ENCODE measurements around the gene DRC3.

DRC3 gene

DNA sequence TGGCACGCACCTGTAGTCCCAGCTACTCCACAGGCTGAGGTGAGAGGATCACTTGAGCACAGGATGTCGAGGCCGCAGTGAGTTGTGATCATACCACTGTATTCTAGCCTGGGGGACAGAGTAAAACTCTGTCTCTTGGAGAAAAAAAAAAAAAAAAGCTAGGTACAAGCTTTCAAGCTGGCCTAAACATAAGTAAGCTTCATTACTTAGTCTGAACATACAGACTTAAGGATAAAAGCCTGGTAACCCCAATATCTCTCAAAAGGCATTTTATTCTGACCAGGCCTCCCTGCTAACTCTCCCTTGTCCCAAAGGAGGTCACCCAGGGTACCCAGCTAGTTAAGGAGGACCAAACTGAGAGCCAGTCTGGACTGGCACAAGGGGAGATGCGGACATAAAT lies 46.6 kb upstream of the DRC3 start:
- H3K4me1 ChIP-seq (ENCODE audit: low read length) = peaks cover 7% of the 10 kb centered on the region; the same call in 1 of the 2 replicates
- H3K9ac ChIP-seq (ENCODE audit: low read length) = no peak overlapping the region
- H3K4me3 ChIP-seq (ENCODE audit: low read length) = no peak overlapping the region
- H3K27ac ChIP-seq (ENCODE audit: low read length) = no peak overlapping the region
- no peaks in the 10 kb centered on the region for H3K36me3 ChIP-seq (replicated peaks; ENCODE audit: insufficient read depth, low read length)
- H2AFZ ChIP-seq (ENCODE audit: low read length) = no peak overlapping the region
- H3K79me2 ChIP-seq (ENCODE audit: low read length) = no peaks in the 10 kb centered on the region
- H4K20me1 ChIP-seq (ENCODE audit: insufficient read depth, low read length) = 0 out of 2 replicates have a peak, but pooled peaks cover 6% of the 10 kb centered on the region
- no peaks in the 10 kb centered on the region; the same call in 1 of the 2 replicates for H3F3A ChIP-seq (ENCODE audit: insufficient read depth, low read length)
- no peak for DNase-seq
- TF ChIP-seq, protein P1, sequence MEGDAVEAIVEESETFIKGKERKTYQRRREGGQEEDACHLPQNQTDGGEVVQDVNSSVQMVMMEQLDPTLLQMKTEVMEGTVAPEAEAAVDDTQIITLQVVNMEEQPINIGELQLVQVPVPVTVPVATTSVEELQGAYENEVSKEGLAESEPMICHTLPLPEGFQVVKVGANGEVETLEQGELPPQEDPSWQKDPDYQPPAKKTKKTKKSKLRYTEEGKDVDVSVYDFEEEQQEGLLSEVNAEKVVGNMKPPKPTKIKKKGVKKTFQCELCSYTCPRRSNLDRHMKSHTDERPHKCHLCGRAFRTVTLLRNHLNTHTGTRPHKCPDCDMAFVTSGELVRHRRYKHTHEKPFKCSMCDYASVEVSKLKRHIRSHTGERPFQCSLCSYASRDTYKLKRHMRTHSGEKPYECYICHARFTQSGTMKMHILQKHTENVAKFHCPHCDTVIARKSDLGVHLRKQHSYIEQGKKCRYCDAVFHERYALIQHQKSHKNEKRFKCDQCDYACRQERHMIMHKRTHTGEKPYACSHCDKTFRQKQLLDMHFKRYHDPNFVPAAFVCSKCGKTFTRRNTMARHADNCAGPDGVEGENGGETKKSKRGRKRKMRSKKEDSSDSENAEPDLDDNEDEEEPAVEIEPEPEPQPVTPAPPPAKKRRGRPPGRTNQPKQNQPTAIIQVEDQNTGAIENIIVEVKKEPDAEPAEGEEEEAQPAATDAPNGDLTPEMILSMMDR (IDR thresholded peaks at IDR 0.05; ENCODE audit: low read length) = no peak
- no peak for TF ChIP-seq EZH2phosphoT487 (IDR thresholded peaks at IDR 0.05; ENCODE audit: low read length)
- no peak for TF ChIP-seq EZH2 (optimal IDR thresholded peaks at IDR 0.05; ENCODE audit: low read depth, low read length)
- H3K9me2 ChIP-seq (replicated peaks; ENCODE audit: insufficient read depth, low read length) = no peaks in the 10 kb centered on the region
- no peaks in the 10 kb centered on the region for H3K27me3 ChIP-seq (replicated peaks; ENCODE audit: insufficient read depth, low read length)
- H3K4me2 ChIP-seq (ENCODE audit: low read depth, low read length) = no peak overlapping the region
- H3K9me3 ChIP-seq (replicated peaks; ENCODE audit: insufficient read depth, low read length) = no peaks in the 10 kb centered on the region; the same call in 1 of the 2 replicates

DNA sequence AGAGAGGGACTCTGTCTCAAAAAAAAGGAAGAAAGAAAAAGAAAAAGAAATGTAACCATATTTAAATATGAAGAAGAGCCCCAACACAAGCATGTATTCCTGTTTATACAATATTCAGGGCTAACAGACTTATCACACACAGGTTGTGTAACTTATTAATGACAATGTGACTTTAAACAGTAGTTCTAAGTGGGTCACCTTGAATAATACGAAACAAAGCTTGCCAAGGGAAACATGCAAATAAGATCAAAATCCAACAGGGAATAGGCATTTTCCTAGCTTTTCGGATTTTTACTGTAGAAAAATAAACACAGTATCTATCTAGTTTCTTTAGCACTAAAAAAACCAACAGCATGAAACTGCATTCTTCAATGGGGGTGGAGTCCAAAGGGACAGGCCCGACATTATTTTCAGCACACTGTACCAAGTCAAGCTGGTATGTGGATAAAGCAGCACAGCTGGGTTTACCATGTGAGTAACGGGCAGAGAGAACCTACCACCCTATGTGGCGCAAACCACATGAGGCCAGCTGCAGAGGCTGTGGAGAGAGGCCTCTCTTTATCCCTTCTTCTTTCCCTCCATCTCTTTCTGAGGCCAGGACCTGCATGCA lies 45.7 kb upstream of the DRC3 start:
- H3K4me1 ChIP-seq (ENCODE audit: low read length) = peaks cover 7% of the 10 kb centered on the region; the same call in 1 of the 2 replicates
- 0 out of 2 replicates have a peak, but pooled peaks cover 6% of the 10 kb centered on the region for H4K20me1 ChIP-seq (ENCODE audit: insufficient read depth, low read length)
- H3K9me2 ChIP-seq (replicated peaks; ENCODE audit: insufficient read depth, low read length) = no peaks in the 10 kb centered on the region
- no peak overlapping the region for H3K27ac ChIP-seq (ENCODE audit: low read length)
- TF ChIP-seq, protein P1 (IDR thresholded peaks at IDR 0.05; ENCODE audit: low read length) = no peak
- no peak for TF ChIP-seq EZH2 (optimal IDR thresholded peaks at IDR 0.05; ENCODE audit: low read depth, low read length)
- no peak for TF ChIP-seq EZH2phosphoT487 (IDR thresholded peaks at IDR 0.05; ENCODE audit: low read length)
- no peaks in the 10 kb centered on the region for H3K36me3 ChIP-seq (replicated peaks; ENCODE audit: insufficient read depth, low read length)
- H3F3A ChIP-seq (ENCODE audit: insufficient read depth, low read length) = no peaks in the 10 kb centered on the region; the same call in 1 of the 2 replicates
- no peak overlapping the region for H3K4me2 ChIP-seq (ENCODE audit: low read depth, low read length)
- peak; percentile 7 for DNase-seq
- no peak overlapping the region for H3K9ac ChIP-seq (ENCODE audit: low read length)
- no peaks in the 10 kb centered on the region for H3K27me3 ChIP-seq (replicated peaks; ENCODE audit: insufficient read depth, low read length)
- no peaks in the 10 kb centered on the region for H3K79me2 ChIP-seq (ENCODE audit: low read length)
- no peak overlapping the region for H2AFZ ChIP-seq (ENCODE audit: low read length)
- H3K9me3 ChIP-seq (replicated peaks; ENCODE audit: insufficient read depth, low read length) = no peaks in the 10 kb centered on the region; the same call in 1 of the 2 replicates
- no peak overlapping the region for H3K4me3 ChIP-seq (ENCODE audit: low read length)

DNA sequence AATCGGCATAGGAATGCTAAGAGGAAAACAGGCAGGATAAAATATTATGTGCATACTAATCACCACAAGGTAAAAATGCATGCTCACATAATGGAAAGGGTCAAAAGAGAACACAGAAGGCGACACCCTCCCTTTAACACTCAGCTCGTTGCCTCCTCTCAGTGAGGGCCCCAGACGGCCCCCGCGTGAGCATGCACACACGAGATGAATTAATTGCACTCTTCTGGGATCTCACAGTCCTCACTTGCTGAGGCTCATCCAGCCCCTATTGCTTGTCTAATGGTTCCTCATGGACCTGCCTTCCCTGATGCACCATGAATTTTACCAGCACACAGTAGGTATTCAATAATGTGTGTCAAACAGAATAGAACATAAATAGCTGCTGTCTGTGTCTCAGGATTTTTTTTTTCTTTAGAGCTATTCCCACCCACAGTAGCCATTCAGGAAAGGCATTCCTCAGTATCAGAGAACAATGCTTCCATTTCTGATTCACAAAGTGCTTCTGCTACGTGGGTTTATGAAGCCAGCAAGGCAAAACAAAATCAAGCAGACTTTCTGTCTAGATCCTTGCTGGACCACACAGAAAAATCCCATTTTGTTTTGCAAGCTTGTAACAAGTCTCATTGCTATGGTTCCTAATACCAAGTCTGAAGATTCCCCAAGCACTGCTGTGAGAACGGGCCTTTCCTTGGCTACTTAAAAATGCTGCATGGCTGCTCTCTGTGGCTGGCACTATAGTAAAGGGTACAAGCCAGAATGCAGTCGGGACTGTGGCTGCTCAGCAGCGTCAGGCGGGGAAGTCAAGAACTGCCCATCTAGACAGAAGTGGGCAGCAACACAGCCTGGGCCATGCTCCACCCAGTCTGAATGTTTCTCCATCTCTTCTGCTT lies 44.0 kb upstream of the DRC3 start:
- Histone ChIP-seq H3K4me3 (ENCODE audit: low read length) (no peak overlapping the region), H3K36me3 (replicated peaks; ENCODE audit: insufficient read depth, low read length) (no peaks in the 10 kb centered on the region), H2AFZ (ENCODE audit: low read length) (no peak overlapping the region), H3F3A (ENCODE audit: insufficient read depth, low read length) (no peaks in the 10 kb centered on the region; the same call in 1 of the 2 replicates), H3K4me2 (ENCODE audit: low read depth, low read length) (no peak overlapping the region), H3K27me3 (replicated peaks; ENCODE audit: insufficient read depth, low read length) (no peaks in the 10 kb centered on the region), H4K20me1 (ENCODE audit: insufficient read depth, low read length) (0 out of 2 replicates have a peak, but pooled peaks cover 6% of the 10 kb centered on the region), H3K9me3 (replicated peaks; ENCODE audit: insufficient read depth, low read length) (no peaks in the 10 kb centered on the region; the same call in 1 of the 2 replicates), H3K9me2 (replicated peaks; ENCODE audit: insufficient read depth, low read length) (no peaks in the 10 kb centered on the region), H3K9ac (ENCODE audit: low read length) (no peak overlapping the region), H3K27ac (ENCODE audit: low read length) (no peak overlapping the region), H3K4me1 (ENCODE audit: low read length) (peaks cover 7% of the 10 kb centered on the region; the same call in 1 of the 2 replicates), H3K79me2 (ENCODE audit: low read length) (no peaks in the 10 kb centered on the region)
- TF ChIP-seq EZH2phosphoT487 (IDR thresholded peaks at IDR 0.05; ENCODE audit: low read length) (no peak), EZH2 (optimal IDR thresholded peaks at IDR 0.05; ENCODE audit: low read depth, low read length) (no peak)
- TF ChIP-seq, protein P1 (IDR thresholded peaks at IDR 0.05; ENCODE audit: low read length) = no peak
- DNase-seq = no peak
